ENCODE results near the gene RNFT2. TPM values are rescaled to one million over a fixed set of nuclear protein-coding genes. Genes with fewer than 3 reads are reported as not detected.

RNFT2 gene
- total RNA-seq, 1 donor from 2014 or later, result 20.0 TPM

GRCh38 chr12:116726694-116727093 is 11.4 kb upstream of the RNFT2 start:
- Mint-ChIP-seq H3K4me3 (ENCODE audit: unreplicated experiment) (no peak overlapping the region), H3K9me3 (ENCODE audit: unreplicated experiment) (no peaks in the 10 kb centered on the region), H3K4me1 (ENCODE audit: unreplicated experiment) (peaks cover 5% of the 10 kb centered on the region), H3K27me3 (ENCODE audit: unreplicated experiment) (no peaks in the 10 kb centered on the region), H3K36me3 (ENCODE audit: low read depth, unreplicated experiment) (peaks cover 8% of the 10 kb centered on the region), H3K27ac (ENCODE audit: unreplicated experiment) (no peak overlapping the region)
- DNase-seq (ENCODE audit: low spot score), result no peak
- no peak for TF ChIP-seq CTCF (IDR thresholded peaks at IDR 0.05; ENCODE audit: unreplicated experiment)

GRCh38 chr12:116727261-116727660 is 10.9 kb upstream of the RNFT2 start:
- H3K27ac Mint-ChIP-seq (ENCODE audit: unreplicated experiment), result no peak overlapping the region
- peaks cover 5% of the 10 kb centered on the region for H3K36me3 Mint-ChIP-seq (ENCODE audit: low read depth, unreplicated experiment)
- no peak for DNase-seq (ENCODE audit: low spot score)
- no peaks in the 10 kb centered on the region for H3K9me3 Mint-ChIP-seq (ENCODE audit: unreplicated experiment)
- H3K4me1 Mint-ChIP-seq (ENCODE audit: unreplicated experiment), result peaks cover 5% of the 10 kb centered on the region
- no peak overlapping the region for H3K4me3 Mint-ChIP-seq (ENCODE audit: unreplicated experiment)
- H3K27me3 Mint-ChIP-seq (ENCODE audit: unreplicated experiment), result no peaks in the 10 kb centered on the region
- no peak for TF ChIP-seq CTCF (IDR thresholded peaks at IDR 0.05; ENCODE audit: unreplicated experiment)

GRCh38 chr12:116727891-116728290 is 10.2 kb upstream of the RNFT2 start:
- DNase-seq (ENCODE audit: low spot score), result no peak
- Mint-ChIP-seq H3K4me3 (ENCODE audit: unreplicated experiment) (no peak overlapping the region), H3K36me3 (ENCODE audit: low read depth, unreplicated experiment) (peaks cover under 1% of the 10 kb centered on the region), H3K9me3 (ENCODE audit: unreplicated experiment) (no peaks in the 10 kb centered on the region), H3K27me3 (ENCODE audit: unreplicated experiment) (no peaks in the 10 kb centered on the region), H3K27ac (ENCODE audit: unreplicated experiment) (no peak overlapping the region), H3K4me1 (ENCODE audit: unreplicated experiment) (peaks cover 5% of the 10 kb centered on the region)
- no peak for TF ChIP-seq CTCF (IDR thresholded peaks at IDR 0.05; ENCODE audit: unreplicated experiment)

- H3K9me3 Mint-ChIP-seq (ENCODE audit: unreplicated experiment), result no peaks in the 10 kb centered on the region
- H3K27ac Mint-ChIP-seq (ENCODE audit: unreplicated experiment), result no peak overlapping the region
- peaks cover 6% of the 10 kb centered on the region for H3K36me3 Mint-ChIP-seq (ENCODE audit: low read depth, unreplicated experiment)
- H3K4me1 Mint-ChIP-seq (ENCODE audit: unreplicated experiment), result peaks cover 3% of the 10 kb centered on the region
- peaks cover 3% of the 10 kb centered on the region for H3K27me3 Mint-ChIP-seq (ENCODE audit: unreplicated experiment)
- TF ChIP-seq CTCF (IDR thresholded peaks at IDR 0.05; ENCODE audit: unreplicated experiment), result no peak
- H3K4me3 Mint-ChIP-seq (ENCODE audit: unreplicated experiment), result no peak overlapping the region
- DNase-seq (ENCODE audit: low spot score), result no peak
Measured at GRCh38 chr12:116731801-116732200, 6.3 kb upstream of the RNFT2 start.

GRCh38 chr12:116734156-116734768 is 3.9 kb upstream of the RNFT2 start:
- Mint-ChIP-seq H3K4me3 (ENCODE audit: unreplicated experiment) (no peak overlapping the region), H3K4me1 (ENCODE audit: unreplicated experiment) (peaks cover 3% of the 10 kb centered on the region), H3K27me3 (ENCODE audit: unreplicated experiment) (peaks cover 3% of the 10 kb centered on the region), H3K9me3 (ENCODE audit: unreplicated experiment) (no peaks in the 10 kb centered on the region), H3K36me3 (ENCODE audit: low read depth, unreplicated experiment) (peaks cover 6% of the 10 kb centered on the region), H3K27ac (ENCODE audit: unreplicated experiment) (no peak overlapping the region)
- no peak for TF ChIP-seq CTCF (IDR thresholded peaks at IDR 0.05; ENCODE audit: unreplicated experiment)
- DNase-seq (ENCODE audit: low spot score), result no peak

Data from endothelial cell (in vitro differentiated cells).